Osteocyte (in vitro differentiated cells): ENCODE measurements around the gene KANSL3. TPM values are rescaled to one million over a fixed set of nuclear protein-coding genes. Genes with fewer than 3 reads are reported as not detected.

Experiments used
- DNase-seq: peaks from one replicate; pipeline ENCODE4 v3.0.0; 2021; ENCODE audit warnings: mixed read lengths; ENCODE audit not compliant: unreplicated experiment; ENCODE audit errors: extremely low spot score
- H3K27ac Mint-ChIP-seq: one replicate; pipeline ENCODE4 v1.8.0; 2021; ENCODE audit warnings: mild to moderate bottlenecking, mixed read lengths; ENCODE audit not compliant: unreplicated experiment
- H3K27me3 Mint-ChIP-seq: one replicate; pipeline ENCODE4 v1.8.0; 2021; ENCODE audit warnings: mixed read lengths; ENCODE audit not compliant: unreplicated experiment
- H3K36me3 Mint-ChIP-seq: one replicate; pipeline ENCODE4 v1.8.0; 2021; ENCODE audit warnings: mixed read lengths; ENCODE audit not compliant: unreplicated experiment
- H3K4me1 Mint-ChIP-seq: one replicate; pipeline ENCODE4 v1.8.0; 2021; ENCODE audit warnings: mixed read lengths; ENCODE audit not compliant: unreplicated experiment
- H3K4me3 Mint-ChIP-seq: one replicate; pipeline ENCODE4 v1.8.0; 2021; ENCODE audit warnings: mild to moderate bottlenecking, moderate library complexity, mixed read lengths; ENCODE audit not compliant: unreplicated experiment
- H3K9me3 Mint-ChIP-seq: one replicate; pipeline ENCODE4 v1.8.0; 2021; ENCODE audit warnings: mixed read lengths; ENCODE audit not compliant: unreplicated experiment
- CTCF ChIP-seq: fragments of 200-600 bp; sonication (generic); IDR thresholded peaks from 2 replicates; pipeline ENCODE4 v1.5.0; 2021; ENCODE audit warnings: antibody characterized with exemption, mild to moderate bottlenecking, moderate library complexity
- total RNA-seq: library from RNA; stranded (reverse); gene quantifications from 2 replicates; pipeline ENCODE4 v1.2.1, GENCODE V29; 2021

Gene KANSL3
- total RNA-seq, 1 donor from 2014 or later: 45.8 TPM

DNA sequence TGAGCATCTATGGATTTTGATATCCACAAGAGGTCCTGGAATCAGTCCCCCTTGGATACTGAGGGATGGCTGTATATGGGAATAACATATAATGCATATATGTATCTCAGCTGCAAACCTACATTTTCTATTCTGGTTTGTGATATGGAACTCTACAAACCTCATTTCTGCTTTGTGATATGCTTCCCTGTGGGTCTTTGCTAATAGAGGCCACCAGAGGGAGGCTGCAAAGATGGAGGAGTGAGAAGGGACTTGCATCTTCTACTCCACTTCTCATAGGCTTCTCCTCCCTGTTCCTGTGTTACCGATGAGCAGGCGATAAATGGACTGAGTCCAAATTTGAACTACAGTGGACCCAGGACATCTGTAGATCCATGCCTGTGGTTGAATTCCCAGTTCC, 63.7 kb downstream of the KANSL3 start:
- no peaks in the 10 kb centered on the region for H3K36me3 Mint-ChIP-seq
- H3K4me1 Mint-ChIP-seq: no peaks in the 10 kb centered on the region
- H3K27ac Mint-ChIP-seq: no peak overlapping the region
- TF ChIP-seq CTCF: peak; percentile 10
- H3K4me3 Mint-ChIP-seq: no peak overlapping the region
- DNase-seq: no peak
- H3K9me3 Mint-ChIP-seq: no peaks in the 10 kb centered on the region
- H3K27me3 Mint-ChIP-seq: no peaks in the 10 kb centered on the region

- Mint-ChIP-seq H3K4me3 (no peak overlapping the region), H3K27ac (no peak overlapping the region), H3K36me3 (no peaks in the 10 kb centered on the region), H3K4me1 (no peaks in the 10 kb centered on the region), H3K27me3 (no peaks in the 10 kb centered on the region), H3K9me3 (no peaks in the 10 kb centered on the region)
- TF ChIP-seq CTCF: no peak
- DNase-seq: no peak
Measured at GRCh38 chr2:96568094-96568493, 70.0 kb downstream of the KANSL3 start.

DNA sequence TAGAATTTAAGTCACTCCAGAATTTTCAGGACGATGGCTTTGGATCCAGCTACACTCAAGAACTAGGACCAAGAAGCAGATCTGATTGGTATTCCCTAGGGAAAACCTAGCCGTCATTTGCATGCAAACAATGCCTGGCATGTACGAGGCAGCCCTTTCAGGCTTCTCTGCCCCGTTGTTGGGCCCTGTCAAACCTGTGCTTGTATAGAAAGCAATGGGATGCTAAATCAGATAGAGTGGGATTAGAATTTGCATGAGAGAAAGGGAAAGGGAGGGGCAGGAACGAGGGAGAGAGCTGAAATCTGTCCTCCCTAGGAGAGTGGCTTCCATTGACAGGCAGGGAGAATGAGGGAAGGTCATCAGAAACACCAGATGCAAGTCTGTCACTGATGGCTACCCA, 73.0 kb downstream of the KANSL3 start:
- Mint-ChIP-seq H3K4me3 (no peak overlapping the region), H3K36me3 (no peaks in the 10 kb centered on the region), H3K4me1 (no peaks in the 10 kb centered on the region), H3K27ac (no peak overlapping the region), H3K9me3 (peaks cover 7% of the 10 kb centered on the region), H3K27me3 (peaks cover 2% of the 10 kb centered on the region)
- DNase-seq: no peak
- TF ChIP-seq CTCF: no peak

DNA sequence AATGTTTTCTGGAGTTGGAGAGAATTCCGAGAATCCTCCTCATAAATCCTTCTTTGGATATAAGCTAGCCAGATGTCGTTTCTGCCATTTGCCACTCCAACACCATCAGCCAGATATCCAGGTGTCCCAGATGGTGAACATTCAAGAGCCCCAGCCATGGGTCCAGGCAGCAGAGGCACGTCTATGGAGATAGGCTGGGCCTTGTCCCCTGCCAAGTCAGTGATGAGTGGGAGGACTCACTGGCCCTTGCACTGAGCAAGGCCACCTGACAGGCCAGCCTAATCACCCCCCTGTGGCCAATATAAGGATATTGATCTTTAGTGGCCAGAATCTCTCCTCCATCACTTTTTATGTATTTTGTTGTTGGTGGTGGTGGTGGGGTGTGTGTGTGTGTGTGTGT, 73.5 kb downstream of the KANSL3 start:
- Mint-ChIP-seq H3K4me3 (no peak overlapping the region), H3K36me3 (no peaks in the 10 kb centered on the region), H3K27ac (no peak overlapping the region), H3K4me1 (no peaks in the 10 kb centered on the region), H3K27me3 (peaks cover 2% of the 10 kb centered on the region), H3K9me3 (peaks cover 7% of the 10 kb centered on the region)
- TF ChIP-seq CTCF: no peak
- no peak for DNase-seq

- DNase-seq: no peak
- H3K36me3 Mint-ChIP-seq: no peaks in the 10 kb centered on the region
- peaks cover 7% of the 10 kb centered on the region for H3K9me3 Mint-ChIP-seq
- H3K4me1 Mint-ChIP-seq: no peaks in the 10 kb centered on the region
- no peak overlapping the region for H3K27ac Mint-ChIP-seq
- TF ChIP-seq CTCF: no peak
- no peak overlapping the region for H3K4me3 Mint-ChIP-seq
- peaks cover 2% of the 10 kb centered on the region for H3K27me3 Mint-ChIP-seq
Measured at GRCh38 chr2:96564026-96564425, 74.1 kb downstream of the KANSL3 start.
